Astrocyte (in vitro differentiated cells and primary cell): Measurements from ENCODE around the gene FADS2.

ENCODE experiments used
- CTCF ChIP-seq: IDR thresholded peaks from 2 replicates; pipeline ENCODE4 v1.5.1; 2011; ENCODE audit warnings: low read depth, mild to moderate bottlenecking, inconsistent platforms, low read length, moderate library complexity; ENCODE audit not compliant: insufficient read depth
- EZH2 ChIP-seq: IDR thresholded peaks from 2 replicates; pipeline ENCODE4 v1.6.1; 2012; ENCODE audit warnings: mild to moderate bottlenecking, low read length, inconsistent platforms; ENCODE audit not compliant: insufficient read depth

DNA sequence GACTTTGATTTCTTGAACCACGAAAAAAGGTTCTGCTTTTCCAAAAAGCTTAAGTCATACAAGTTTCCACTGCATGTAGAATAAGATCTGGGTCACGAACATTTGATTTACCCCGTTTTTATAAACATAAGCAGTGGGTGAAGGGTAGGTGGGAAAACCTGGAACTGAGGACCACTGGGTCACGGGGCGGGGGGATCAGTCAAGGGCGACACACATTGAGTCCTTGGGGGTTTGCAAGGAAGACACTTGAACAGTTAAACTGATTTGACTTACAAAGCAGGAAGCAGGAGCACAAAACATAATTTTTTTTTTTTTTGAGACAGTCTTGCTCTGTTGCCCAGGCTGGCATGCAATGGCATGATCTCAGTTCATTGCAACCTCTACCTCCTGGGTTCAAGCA lies 52.4 kb downstream of the FADS2 start:
- no peak for TF ChIP-seq CTCF
- TF ChIP-seq EZH2 = no peak
